Measurements from ENCODE around the gene CUL5. TPM values are rescaled to one million over a fixed set of nuclear protein-coding genes. Genes with fewer than 3 reads are reported as not detected.

Gene CUL5
- total and polyA plus RNA-seq, 2 experiments from 2014 or later, result 26.0 to 40.9 TPM

DNA sequence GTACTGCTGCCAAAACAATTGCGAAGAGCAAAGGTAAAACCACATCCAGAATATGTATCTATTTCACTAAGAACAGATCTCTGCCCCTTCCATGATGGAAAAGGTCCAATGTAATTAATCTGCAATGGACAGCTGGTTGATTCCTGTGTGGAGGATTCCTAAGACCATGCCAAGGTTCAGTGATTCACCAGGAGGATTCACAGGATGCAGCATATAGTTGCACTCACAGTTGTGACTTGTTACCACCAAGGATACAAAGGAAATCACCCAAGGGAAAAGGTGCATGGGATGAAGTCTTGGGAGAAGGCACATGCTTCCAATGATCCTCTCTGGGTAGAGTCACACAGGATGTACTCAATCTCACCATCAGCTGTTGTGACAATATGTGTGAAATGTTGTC lies 35.1 kb upstream of the CUL5 start (continued):
- TF ChIP-seq, protein P1, sequence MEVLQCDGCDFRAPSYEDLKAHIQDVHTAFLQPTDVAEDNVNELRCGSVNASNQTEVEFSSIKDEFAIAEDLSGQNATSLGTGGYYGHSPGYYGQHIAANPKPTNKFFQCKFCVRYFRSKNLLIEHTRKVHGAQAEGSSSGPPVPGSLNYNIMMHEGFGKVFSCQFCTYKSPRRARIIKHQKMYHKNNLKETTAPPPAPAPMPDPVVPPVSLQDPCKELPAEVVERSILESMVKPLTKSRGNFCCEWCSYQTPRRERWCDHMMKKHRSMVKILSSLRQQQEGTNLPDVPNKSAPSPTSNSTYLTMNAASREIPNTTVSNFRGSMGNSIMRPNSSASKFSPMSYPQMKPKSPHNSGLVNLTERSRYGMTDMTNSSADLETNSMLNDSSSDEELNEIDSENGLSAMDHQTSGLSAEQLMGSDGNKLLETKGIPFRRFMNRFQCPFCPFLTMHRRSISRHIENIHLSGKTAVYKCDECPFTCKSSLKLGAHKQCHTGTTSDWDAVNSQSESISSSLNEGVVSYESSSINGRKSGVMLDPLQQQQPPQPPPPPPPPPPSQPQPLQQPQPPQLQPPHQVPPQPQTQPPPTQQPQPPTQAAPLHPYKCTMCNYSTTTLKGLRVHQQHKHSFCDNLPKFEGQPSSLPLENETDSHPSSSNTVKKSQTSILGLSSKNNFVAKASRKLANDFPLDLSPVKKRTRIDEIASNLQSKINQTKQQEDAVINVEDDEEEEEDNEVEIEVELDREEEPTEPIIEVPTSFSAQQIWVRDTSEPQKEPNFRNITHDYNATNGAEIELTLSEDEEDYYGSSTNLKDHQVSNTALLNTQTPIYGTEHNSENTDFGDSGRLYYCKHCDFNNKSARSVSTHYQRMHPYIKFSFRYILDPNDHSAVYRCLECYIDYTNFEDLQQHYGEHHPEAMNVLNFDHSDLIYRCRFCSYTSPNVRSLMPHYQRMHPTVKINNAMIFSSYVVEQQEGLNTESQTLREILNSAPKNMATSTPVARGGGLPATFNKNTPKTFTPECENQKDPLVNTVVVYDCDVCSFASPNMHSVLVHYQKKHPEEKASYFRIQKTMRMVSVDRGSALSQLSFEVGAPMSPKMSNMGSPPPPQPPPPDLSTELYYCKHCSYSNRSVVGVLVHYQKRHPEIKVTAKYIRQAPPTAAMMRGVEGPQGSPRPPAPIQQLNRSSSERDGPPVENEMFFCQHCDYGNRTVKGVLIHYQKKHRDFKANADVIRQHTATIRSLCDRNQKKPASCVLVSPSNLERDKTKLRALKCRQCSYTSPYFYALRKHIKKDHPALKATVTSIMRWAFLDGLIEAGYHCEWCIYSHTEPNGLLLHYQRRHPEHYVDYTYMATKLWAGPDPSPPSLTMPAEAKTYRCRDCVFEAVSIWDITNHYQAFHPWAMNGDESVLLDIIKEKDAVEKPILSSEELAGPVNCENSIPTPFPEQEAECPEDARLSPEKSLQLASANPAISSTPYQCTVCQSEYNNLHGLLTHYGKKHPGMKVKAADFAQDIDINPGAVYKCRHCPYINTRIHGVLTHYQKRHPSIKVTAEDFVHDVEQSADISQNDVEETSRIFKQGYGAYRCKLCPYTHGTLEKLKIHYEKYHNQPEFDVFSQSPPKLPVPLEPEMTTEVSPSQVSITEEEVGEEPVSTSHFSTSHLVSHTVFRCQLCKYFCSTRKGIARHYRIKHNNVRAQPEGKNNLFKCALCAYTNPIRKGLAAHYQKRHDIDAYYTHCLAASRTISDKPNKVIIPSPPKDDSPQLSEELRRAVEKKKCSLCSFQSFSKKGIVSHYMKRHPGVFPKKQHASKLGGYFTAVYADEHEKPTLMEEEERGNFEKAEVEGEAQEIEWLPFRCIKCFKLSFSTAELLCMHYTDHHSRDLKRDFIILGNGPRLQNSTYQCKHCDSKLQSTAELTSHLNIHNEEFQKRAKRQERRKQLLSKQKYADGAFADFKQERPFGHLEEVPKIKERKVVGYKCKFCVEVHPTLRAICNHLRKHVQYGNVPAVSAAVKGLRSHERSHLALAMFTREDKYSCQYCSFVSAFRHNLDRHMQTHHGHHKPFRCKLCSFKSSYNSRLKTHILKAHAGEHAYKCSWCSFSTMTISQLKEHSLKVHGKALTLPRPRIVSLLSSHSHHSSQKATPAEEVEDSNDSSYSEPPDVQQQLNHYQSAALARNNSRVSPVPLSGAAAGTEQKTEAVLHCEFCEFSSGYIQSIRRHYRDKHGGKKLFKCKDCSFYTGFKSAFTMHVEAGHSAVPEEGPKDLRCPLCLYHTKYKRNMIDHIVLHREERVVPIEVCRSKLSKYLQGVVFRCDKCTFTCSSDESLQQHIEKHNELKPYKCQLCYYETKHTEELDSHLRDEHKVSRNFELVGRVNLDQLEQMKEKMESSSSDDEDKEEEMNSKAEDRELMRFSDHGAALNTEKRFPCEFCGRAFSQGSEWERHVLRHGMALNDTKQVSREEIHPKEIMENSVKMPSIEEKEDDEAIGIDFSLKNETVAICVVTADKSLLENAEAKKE (CRISPR knock-in tag; IDR thresholded peaks at IDR 0.05), result no peak
- TF ChIP-seq, protein P2, sequence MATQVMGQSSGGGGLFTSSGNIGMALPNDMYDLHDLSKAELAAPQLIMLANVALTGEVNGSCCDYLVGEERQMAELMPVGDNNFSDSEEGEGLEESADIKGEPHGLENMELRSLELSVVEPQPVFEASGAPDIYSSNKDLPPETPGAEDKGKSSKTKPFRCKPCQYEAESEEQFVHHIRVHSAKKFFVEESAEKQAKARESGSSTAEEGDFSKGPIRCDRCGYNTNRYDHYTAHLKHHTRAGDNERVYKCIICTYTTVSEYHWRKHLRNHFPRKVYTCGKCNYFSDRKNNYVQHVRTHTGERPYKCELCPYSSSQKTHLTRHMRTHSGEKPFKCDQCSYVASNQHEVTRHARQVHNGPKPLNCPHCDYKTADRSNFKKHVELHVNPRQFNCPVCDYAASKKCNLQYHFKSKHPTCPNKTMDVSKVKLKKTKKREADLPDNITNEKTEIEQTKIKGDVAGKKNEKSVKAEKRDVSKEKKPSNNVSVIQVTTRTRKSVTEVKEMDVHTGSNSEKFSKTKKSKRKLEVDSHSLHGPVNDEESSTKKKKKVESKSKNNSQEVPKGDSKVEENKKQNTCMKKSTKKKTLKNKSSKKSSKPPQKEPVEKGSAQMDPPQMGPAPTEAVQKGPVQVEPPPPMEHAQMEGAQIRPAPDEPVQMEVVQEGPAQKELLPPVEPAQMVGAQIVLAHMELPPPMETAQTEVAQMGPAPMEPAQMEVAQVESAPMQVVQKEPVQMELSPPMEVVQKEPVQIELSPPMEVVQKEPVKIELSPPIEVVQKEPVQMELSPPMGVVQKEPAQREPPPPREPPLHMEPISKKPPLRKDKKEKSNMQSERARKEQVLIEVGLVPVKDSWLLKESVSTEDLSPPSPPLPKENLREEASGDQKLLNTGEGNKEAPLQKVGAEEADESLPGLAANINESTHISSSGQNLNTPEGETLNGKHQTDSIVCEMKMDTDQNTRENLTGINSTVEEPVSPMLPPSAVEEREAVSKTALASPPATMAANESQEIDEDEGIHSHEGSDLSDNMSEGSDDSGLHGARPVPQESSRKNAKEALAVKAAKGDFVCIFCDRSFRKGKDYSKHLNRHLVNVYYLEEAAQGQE (IDR thresholded peaks at IDR 0.05; ENCODE audit: unreplicated experiment), result no peak
- no peak for TF ChIP-seq POLR2AphosphoS5 (IDR thresholded peaks at IDR 0.05; ENCODE audit: low read depth)
- TF ChIP-seq CREB1 (CRISPR knock-in tag; IDR thresholded peaks at IDR 0.05; ENCODE audit: low read depth), result no peak

DNA sequence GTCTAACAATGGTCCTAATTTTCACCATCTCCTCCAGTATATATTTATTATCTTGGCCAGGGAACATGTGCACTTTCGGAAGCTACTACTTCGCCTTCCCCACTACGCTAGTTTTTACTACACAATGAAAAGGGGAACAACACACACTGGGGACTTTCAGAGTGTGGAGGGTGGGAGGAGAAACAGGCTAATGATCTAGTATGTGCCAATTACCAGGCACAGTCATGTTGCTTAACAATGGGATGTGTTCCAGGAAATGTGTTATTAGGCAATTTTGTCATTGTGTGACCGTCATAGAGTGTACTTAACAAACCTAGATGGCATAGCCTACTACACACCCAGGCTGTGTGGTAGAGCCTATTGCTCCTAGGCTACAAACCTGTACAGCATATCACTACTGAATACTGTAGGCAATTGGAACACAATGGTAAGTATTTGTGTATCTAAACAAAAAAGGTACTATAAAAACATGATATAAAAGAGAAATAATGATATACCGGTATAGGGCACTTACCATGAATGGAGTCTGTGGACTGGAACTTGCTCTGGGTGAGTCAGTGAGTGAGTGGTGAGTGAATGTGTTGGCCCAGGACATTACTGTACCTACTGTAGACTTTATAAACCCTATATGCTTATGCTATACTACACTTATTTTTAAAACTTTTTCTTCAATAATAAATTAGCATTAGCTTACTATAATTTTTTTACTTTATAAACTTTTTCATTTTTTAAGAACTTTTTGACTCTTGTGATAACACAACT lies 20.1 kb upstream of the CUL5 start:
- no peaks in the 10 kb centered on the region for H3F3A ChIP-seq (replicated peaks; ENCODE audit: low read depth)
- ATAC-seq, result no peak
- Mint-ChIP-seq H3K27me3 (ENCODE audit: insufficient read depth, low read depth, poor library complexity) (peaks cover 5% of the 10 kb centered on the region), H3K36me3 (ENCODE audit: low read depth) (no peaks in the 10 kb centered on the region), H3K9me3 (no peaks in the 10 kb centered on the region; the same call in 2 of the 3 replicates), H3K4me1 (peaks cover 13% of the 10 kb centered on the region), H3K4me3 (no peak overlapping the region), H3K27ac (no peak overlapping the region)
- H3K36me3 ChIP-seq (ENCODE audit: insufficient read depth), result no peaks in the 10 kb centered on the region; the same call in 1 of the 2 replicates
- no peak overlapping the region for H3K27ac ChIP-seq (ENCODE audit: low read depth)
- H3K27me3 ChIP-seq (ENCODE audit: insufficient read depth), result no peaks in the 10 kb centered on the region
- H3K4me1 ChIP-seq (ENCODE audit: insufficient read depth), result peaks cover 13% of the 10 kb centered on the region
- no peak overlapping the region for H3K4me2 ChIP-seq
- DNase-seq (ENCODE audit: low spot score), result no peak
- no peak overlapping the region for H3K4me3 ChIP-seq
- peaks cover 11% of the 10 kb centered on the region for H3K9me2 ChIP-seq (ENCODE audit: insufficient read depth)
- H4K20me1 ChIP-seq (replicated peaks; ENCODE audit: insufficient read depth), result no peaks in the 10 kb centered on the region
- H3K79me2 ChIP-seq (replicated peaks; ENCODE audit: insufficient read depth), result no peaks in the 10 kb centered on the region
- no peak overlapping the region for H2AFZ ChIP-seq
- TF ChIP-seq, protein P3, sequence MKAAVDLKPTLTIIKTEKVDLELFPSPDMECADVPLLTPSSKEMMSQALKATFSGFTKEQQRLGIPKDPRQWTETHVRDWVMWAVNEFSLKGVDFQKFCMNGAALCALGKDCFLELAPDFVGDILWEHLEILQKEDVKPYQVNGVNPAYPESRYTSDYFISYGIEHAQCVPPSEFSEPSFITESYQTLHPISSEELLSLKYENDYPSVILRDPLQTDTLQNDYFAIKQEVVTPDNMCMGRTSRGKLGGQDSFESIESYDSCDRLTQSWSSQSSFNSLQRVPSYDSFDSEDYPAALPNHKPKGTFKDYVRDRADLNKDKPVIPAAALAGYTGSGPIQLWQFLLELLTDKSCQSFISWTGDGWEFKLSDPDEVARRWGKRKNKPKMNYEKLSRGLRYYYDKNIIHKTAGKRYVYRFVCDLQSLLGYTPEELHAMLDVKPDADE (IDR thresholded peaks at IDR 0.05), result no peak
- no peak for TF ChIP-seq ZNF114 (CRISPR knock-in tag; IDR thresholded peaks at IDR 0.05)
- TF ChIP-seq, protein P4, sequence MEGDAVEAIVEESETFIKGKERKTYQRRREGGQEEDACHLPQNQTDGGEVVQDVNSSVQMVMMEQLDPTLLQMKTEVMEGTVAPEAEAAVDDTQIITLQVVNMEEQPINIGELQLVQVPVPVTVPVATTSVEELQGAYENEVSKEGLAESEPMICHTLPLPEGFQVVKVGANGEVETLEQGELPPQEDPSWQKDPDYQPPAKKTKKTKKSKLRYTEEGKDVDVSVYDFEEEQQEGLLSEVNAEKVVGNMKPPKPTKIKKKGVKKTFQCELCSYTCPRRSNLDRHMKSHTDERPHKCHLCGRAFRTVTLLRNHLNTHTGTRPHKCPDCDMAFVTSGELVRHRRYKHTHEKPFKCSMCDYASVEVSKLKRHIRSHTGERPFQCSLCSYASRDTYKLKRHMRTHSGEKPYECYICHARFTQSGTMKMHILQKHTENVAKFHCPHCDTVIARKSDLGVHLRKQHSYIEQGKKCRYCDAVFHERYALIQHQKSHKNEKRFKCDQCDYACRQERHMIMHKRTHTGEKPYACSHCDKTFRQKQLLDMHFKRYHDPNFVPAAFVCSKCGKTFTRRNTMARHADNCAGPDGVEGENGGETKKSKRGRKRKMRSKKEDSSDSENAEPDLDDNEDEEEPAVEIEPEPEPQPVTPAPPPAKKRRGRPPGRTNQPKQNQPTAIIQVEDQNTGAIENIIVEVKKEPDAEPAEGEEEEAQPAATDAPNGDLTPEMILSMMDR (conservative IDR thresholded peaks at IDR 0.05; ENCODE audit: low read depth in 2 of 2), result no peak
- TF ChIP-seq JUNB (IDR thresholded peaks at IDR 0.05; ENCODE audit: unreplicated experiment), result no peak
- no peak for TF ChIP-seq EZH2phosphoT487 (IDR thresholded peaks at IDR 0.05; ENCODE audit: unreplicated experiment)
